Cerebellar cortex (tissue), 1 donor: ENCODE measurements around the gene LSM8.
"Not testable (repeated sequence)": the region's sequence is repeated elsewhere in the genome, so short reads cannot be mapped to it uniquely, and the experiment has no call there.

Experiments used
- DNase-seq: peaks from one replicate; pipeline ENCODE4 v3.0.0-alpha.2; 2015; ENCODE audit warnings: low spot score

LSM8 gene

DNA sequence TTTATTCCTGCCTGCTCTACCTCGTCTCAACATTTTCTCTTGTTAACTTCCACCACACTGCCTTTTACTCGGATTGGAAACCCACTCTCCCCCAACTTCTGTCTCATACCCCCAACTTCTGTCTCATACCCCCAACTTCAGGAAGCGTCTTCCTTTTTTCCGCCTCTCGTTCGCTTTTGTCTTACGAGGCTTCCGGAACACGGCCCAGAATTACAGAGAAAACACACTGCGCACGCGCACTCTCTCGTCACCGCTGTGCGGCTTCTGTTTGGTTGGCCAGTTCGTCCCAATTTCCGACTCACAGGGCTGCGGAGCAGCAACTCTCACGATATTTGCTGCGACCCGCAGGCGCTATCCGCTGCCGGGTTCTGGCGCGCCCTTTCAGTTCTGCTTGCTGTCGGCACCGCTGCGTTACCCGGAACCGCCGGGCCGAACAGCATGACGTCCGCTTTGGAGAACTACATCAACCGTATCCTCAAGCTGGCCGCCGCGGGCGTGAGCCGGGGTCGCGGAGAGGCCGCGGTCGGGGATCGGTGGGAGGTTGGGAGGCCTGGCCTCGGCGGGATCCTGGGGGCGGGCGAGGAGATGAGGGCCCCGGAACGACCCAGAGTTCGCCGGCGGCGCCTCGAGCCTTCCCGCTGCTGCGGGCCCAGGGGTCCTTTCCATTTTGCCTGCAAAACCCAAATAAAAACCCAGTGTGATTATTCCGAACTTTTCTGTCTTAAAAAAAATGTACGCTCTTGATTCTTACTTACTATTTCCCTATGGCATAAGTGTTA lies at the start of gene LSM8:
LSM8 (plus strand) TSS at position 379 of the 779 bp plus-strand sequence; CDS start at position 439, 60 bp downstream.
- DNase-seq, result peak; percentile 97

GRCh38 chr7:118134420-118134819 lies 49.5 kb upstream of the LSM8 start:
- DNase-seq, result not testable (repeated sequence)

DNA sequence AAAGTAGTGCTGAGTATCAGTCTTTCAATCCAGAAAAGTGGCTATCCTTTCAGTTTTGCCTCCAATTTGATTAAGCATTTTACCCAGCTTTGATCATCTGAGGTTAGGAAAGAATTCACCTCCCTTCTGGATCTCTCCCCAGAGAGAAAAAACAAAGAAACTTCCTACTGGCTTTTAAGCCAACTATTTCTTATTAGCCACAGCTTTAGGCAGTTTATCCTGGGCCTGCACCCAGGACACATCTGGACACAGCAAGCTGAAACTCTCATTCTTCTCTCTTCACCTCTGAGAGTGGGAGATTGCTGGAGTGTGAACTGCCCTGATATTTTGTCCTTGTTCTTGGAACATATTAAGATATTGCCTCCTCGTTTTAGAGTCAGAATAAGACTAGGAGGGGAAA lies 43.5 kb upstream of the LSM8 start:
- DNase-seq, result no peak

DNA sequence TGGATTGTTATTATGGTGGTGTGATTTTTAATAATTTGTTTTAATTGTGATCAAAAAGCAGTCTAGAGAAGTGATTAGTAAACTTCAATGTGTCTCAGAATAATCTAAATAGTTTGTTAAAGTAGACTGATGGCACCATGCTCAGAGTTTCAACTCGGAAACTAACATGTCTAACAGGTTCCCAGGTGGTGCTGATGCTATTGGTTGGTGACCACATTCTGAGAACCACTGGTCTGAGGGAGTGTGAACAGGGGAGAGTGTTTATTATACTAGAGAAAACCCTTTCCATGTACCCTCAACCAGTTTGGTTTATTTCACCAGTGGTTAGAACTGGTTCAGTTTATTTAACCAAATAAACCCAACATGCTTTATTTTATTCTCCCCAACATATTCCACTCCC lies 42.0 kb upstream of the LSM8 start:
- no peak for DNase-seq

DNA sequence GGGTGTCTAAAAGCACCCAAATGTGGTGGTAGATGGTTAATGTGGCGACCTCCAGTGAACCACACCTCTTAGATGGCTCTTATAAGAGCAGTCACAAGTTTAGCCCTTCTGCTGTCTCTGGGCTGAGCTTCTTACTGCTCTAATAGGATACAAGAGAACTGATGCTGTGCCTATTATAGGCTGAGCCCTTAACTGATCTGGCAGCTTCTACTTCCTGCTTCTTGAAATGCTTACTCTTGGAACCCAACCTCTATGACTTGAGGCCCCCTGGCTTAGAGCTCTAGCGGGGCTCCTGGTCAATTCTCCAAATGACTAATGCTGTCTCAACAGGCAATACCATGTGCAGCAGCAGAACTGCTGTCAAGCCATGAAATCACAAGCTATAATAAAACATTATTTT lies 35.0 kb upstream of the LSM8 start:
- DNase-seq, result no peak

DNA sequence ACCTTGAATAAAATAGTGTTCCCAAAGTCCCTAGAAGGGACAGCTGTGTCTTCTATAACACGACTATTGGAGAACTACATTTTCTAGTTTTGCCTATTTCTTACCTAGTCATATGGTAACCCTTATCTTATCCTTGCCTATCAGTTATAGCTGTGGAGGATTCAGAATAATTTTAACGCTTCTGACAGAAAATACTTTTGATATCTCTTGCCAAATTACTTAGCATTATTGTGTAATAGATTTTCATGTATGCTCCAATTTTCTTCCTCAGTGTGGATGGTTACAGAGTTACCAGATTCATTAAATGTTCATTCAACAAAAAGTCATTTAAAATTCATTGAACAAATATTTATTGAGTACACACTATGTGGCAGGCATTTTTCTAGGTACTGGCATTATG lies 34.6 kb upstream of the LSM8 start:
- no peak for DNase-seq

DNA sequence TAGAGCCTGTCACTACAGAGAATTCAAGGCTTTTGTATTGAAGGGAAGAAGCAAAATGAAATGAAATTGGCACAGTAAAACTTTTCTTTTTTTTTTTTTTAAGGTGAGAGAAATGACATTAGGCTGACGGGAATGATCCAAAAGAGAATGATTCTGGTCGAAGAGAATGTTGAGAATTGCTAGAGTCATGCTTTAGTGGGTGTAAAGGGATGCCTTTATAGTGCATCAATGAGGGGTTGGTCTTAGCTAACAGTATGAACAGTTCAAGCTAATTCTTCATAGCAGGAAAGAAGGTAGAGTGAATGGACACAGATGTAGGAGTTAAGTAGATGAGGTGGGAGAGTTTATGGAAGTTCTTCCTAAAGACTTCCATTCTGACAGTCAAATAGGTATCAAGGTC lies 32.3 kb upstream of the LSM8 start:
- DNase-seq, result no peak

- no peak for DNase-seq
Measured at GRCh38 chr7:118152149-118152548, 31.8 kb upstream of the LSM8 start.

- no peak for DNase-seq
Measured at GRCh38 chr7:118152654-118153053, 31.3 kb upstream of the LSM8 start.

GRCh38 chr7:118153551-118154177 lies 30.3 kb upstream of the LSM8 start:
- peak; percentile 23 for DNase-seq

DNA sequence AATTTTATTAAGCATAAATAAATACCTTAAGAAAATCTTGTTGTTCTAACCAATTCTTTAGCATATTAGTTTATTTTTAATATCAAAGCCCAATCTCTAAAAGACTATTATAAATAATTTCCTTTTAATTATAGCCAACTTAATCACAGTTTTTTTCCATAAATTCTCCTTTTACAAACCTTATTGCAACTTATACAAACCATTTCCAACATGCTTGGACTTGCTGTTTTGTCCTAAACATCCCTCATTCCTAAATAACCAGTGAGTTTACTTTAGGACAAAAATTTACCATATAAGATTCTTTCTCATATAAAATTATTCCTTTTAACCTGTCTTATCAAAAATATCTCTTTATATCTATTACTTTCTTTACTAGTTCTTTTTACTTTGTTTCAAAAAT lies 25.2 kb upstream of the LSM8 start:
- no peak for DNase-seq

- DNase-seq, result no peak
Measured at GRCh38 chr7:118169146-118169545, 14.8 kb upstream of the LSM8 start.

DNA sequence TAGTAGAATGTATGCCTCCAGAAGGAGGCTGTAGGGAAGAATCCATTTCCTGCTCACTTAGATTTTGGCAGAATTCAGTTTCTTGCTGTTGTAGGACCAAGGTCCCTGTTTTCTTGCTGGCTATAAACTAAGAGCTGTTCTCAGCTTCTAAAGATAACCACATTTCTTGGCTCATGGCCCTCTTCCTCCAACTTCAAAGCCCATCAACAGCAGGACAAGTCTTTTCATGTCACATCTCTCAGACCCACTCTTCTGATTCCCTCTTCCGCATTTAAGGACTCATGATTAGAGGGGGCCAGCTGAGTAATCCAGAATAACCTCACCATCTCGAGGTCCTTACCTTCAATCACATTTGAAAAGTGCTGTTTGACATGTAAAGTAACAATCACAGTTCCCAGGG lies 8.2 kb upstream of the LSM8 start:
- no peak for DNase-seq

DNA sequence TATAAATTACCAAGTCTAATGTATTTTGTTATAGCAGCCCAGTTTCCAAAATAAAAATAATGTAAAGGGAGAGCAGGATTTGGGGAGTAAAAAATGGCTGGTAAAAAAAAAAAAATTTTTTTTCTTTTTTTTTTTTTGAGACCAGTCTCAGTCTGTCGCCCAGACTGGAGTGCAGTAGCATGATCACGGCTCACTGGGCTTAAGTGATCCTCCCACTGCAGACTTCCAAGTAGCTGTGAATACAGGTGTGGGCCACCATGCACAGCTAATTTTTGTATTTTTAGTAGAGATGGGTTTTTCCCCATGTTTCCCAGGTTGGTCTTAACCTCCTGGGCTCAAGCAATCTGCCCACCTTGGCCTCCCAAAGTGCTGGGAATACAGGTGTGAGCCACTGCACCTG lies 4.8 kb upstream of the LSM8 start:
- DNase-seq, result no peak

- DNase-seq, result no peak
Measured at GRCh38 chr7:118182593-118183427, 1.2 kb upstream of the LSM8 start.

- DNase-seq, result no peak
Measured at GRCh38 chr7:118183428-118183785, 557 bp upstream of the LSM8 start.

DNA sequence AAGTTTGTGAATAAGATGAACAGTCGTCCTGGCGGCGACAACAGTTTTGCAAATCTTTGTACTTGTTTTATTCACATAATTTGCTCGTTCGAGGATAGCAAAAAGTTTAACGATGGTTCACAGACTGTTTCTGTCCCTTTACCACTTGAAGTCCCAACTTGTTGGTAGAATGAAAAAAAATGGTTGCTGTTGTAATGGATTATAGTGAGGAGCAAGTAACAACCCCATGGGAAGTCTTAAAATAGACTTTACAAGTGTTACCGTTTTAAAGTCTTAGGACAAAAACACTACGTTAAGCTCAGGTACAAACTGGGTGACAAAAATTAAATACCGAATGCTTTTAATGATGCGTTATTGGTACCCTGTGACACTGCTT lies 589 bp downstream of the LSM8 start:
- DNase-seq, result peak; percentile 38

- no peak for DNase-seq
Measured at GRCh38 chr7:118185163-118185860, 1.3 kb downstream of the LSM8 start.

DNA sequence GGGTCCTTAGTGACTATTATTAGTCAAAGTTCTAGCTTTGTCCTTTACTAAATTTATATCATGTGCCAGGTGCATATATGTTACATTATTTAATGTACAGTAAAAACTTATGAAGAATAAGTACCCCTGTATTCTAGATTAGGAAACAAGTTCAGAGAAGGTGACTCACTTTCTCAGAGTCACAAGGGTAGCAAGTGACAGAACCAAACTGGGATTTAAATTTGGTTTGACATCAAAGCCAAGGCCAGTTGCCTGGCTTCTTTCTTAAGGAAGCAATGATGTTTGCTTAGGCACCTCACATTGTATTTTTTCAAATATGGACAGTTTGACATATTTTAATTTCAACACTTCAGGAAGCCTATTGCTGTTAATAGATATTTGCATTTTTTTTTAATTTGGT lies 2.5 kb downstream of the LSM8 start:
- DNase-seq, result no peak

DNA sequence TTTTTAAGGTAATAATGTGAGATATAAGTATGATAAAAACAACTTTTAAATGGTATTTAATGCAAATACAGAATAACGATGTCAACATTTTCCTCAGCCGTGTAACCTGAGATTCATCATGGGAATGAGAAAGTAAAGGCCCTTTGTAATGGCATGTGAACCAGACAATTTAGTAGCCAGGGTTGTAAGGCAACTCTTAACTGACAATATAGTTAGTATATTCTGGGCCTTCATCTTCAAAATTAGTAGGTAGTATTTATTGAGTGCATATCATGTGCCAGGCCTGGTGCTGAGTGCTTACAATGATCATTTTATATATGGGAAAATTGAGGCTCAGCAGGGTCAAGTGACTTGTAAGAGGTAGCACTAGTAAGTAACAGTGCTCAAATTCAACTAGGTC lies 10.6 kb downstream of the LSM8 start:
- DNase-seq, result no peak

- peak; percentile 76 for DNase-seq
Measured at GRCh38 chr7:118195837-118196474, 12.0 kb downstream of the LSM8 start.

- no peak for DNase-seq
Measured at GRCh38 chr7:118202061-118202460, 18.1 kb downstream of the LSM8 start.
